Activated CD4-positive, alpha-beta memory T cell treated with anti-CD3 and anti-CD28 coated beads, Interleukin-2, amount 10 ng/mL, durations not matched to agents 7 days and 5 days (primary cell): ENCODE results near the gene ADAM30. TPM values are rescaled to one million over a fixed set of nuclear protein-coding genes. Genes with fewer than 3 reads are reported as not detected.

ENCODE experiments used
- CTCF ChIA-PET: fragments of 350-600 bp; sonication (Branson Sonifier 250); formaldehyde crosslinking; loops from one replicate; lab custom pipeline; 2021; ENCODE audit warnings: antibody characterized with exemption, inconsistent platforms; lab: Charles Lee
- POLR2A ChIA-PET: fragments of 350-600 bp; sonication (Branson Sonifier 250); formaldehyde crosslinking; loops from one replicate; lab custom pipeline; 2021; ENCODE audit warnings: antibody characterized with exemption; lab: Charles Lee
- DNase-seq: peaks from one replicate; pipeline ENCODE4 v3.0.0-alpha.2; 2020
- H3K27ac Mint-ChIP-seq: one replicate; pipeline ENCODE4 v1.8.0; 2021; ENCODE audit warnings: mild to moderate bottlenecking, mixed read lengths
- H3K27me3 Mint-ChIP-seq: one replicate; pipeline ENCODE4 v1.8.0; 2021; ENCODE audit warnings: mixed read lengths
- H3K36me3 Mint-ChIP-seq: one replicate; pipeline ENCODE4 v1.8.0; 2021; ENCODE audit warnings: low read depth, mixed read lengths
- H3K4me1 Mint-ChIP-seq: one replicate; pipeline ENCODE4 v1.8.0; 2021; ENCODE audit warnings: mixed read lengths
- H3K4me3 Mint-ChIP-seq: one replicate; pipeline ENCODE4 v1.8.0; 2021; ENCODE audit warnings: mild to moderate bottlenecking, mixed read lengths
- H3K9me3 Mint-ChIP-seq: one replicate; pipeline ENCODE4 v1.8.0; 2021; ENCODE audit warnings: mixed read lengths
- total RNA-seq, 2 experiments: library from RNA; stranded (reverse); gene quantifications; one replicate each; pipeline ENCODE4 v1.2.3, GENCODE V29; 2021

The ADAM30 gene
- not detected for total RNA-seq

- H3K4me3 Mint-ChIP-seq: no peak within 1 kb of the TSS
- H3K27ac Mint-ChIP-seq: no peak within 1 kb of the TSS
- DNase-seq: no peak
- no peaks in the 10 kb centered on the region for H3K9me3 Mint-ChIP-seq
- H3K36me3 Mint-ChIP-seq: no peaks in the 10 kb centered on the region
- peaks cover 35% of the 10 kb centered on the region for H3K4me1 Mint-ChIP-seq
- CTCF ChIA-PET: no interaction called here
- peaks cover 26% of the 10 kb centered on the region for H3K27me3 Mint-ChIP-seq
- POLR2A ChIA-PET: no interaction called here
These were observed at the start of gene ADAM30 for GRCh38 chr1:119896303-119896702. ADAM30 (minus strand) TSS chr1:119896515; CDS start chr1:119896336, 179 bp downstream.

GRCh38 chr1:119943216-119943615, 46.9 kb upstream of the ADAM30 start:
- no peaks in the 10 kb centered on the region for H3K9me3 Mint-ChIP-seq
- H3K4me1 Mint-ChIP-seq: no peaks in the 10 kb centered on the region
- H3K27me3 Mint-ChIP-seq: no peaks in the 10 kb centered on the region
- DNase-seq: no peak
- H3K36me3 Mint-ChIP-seq: peaks cover 39% of the 10 kb centered on the region
- H3K27ac Mint-ChIP-seq: no peak overlapping the region
- ChIA-PET POLR2A (no interaction called here), CTCF (interaction anchor here (0.5 to 1.2 kb wide), 3 partner anchors 9 to 24 kb away, joined by 3 to 7 read pairs (median 4); no protein-coding TSS in a partner anchor)
- H3K4me3 Mint-ChIP-seq: no peak overlapping the region

- Mint-ChIP-seq H3K27ac (peak overlapping the region; percentile 14), H3K27me3 (no peaks in the 10 kb centered on the region), H3K36me3 (peaks cover 44% of the 10 kb centered on the region), H3K9me3 (no peaks in the 10 kb centered on the region), H3K4me1 (no peaks in the 10 kb centered on the region), H3K4me3 (no peak overlapping the region)
- no peak for DNase-seq
- CTCF ChIA-PET: interaction anchor here (1.2 kb wide), 1 partner anchor 27 kb away, joined by 4 read pairs; no protein-coding TSS in a partner anchor
- POLR2A ChIA-PET: interaction anchor here (1.3 kb wide), 1 partner anchor 9 kb away, joined by 3 read pairs; no protein-coding TSS in a partner anchor
These were observed 45.1 kb upstream of the ADAM30 start for GRCh38 chr1:119941392-119941791.

GRCh38 chr1:119940697-119941096, 44.4 kb upstream of the ADAM30 start:
- H3K4me3 Mint-ChIP-seq: no peak overlapping the region
- ChIA-PET CTCF (interaction anchor here (0.8 to 1.2 kb wide), 3 partner anchors 8 to 27 kb away, joined by 3 to 4 read pairs (median 3); no protein-coding TSS in a partner anchor), POLR2A (interaction anchor here (1.3 kb wide), 1 partner anchor 9 kb away, joined by 3 read pairs; no protein-coding TSS in a partner anchor)
- DNase-seq: no peak
- no peaks in the 10 kb centered on the region for H3K27me3 Mint-ChIP-seq
- no peaks in the 10 kb centered on the region for H3K4me1 Mint-ChIP-seq
- H3K36me3 Mint-ChIP-seq: peaks cover 48% of the 10 kb centered on the region
- no peak overlapping the region for H3K27ac Mint-ChIP-seq
- H3K9me3 Mint-ChIP-seq: no peaks in the 10 kb centered on the region

GRCh38 chr1:119937198-119937597, 40.9 kb upstream of the ADAM30 start:
- H3K4me1 Mint-ChIP-seq: no peaks in the 10 kb centered on the region
- POLR2A ChIA-PET: no interaction called here

GRCh38 chr1:119935915-119936314, 39.6 kb upstream of the ADAM30 start:
- DNase-seq: no peak
- peaks cover 7% of the 10 kb centered on the region for H3K9me3 Mint-ChIP-seq
- POLR2A ChIA-PET: no interaction called here
- H3K36me3 Mint-ChIP-seq: peaks cover 71% of the 10 kb centered on the region
- no peak overlapping the region for H3K4me3 Mint-ChIP-seq
- CTCF ChIA-PET: interaction anchor here (1.5 kb wide), 1 partner anchor 127 kb away, joined by 4 read pairs; no protein-coding TSS in a partner anchor
- no peaks in the 10 kb centered on the region for H3K27me3 Mint-ChIP-seq
- no peaks in the 10 kb centered on the region for H3K4me1 Mint-ChIP-seq
- no peak overlapping the region for H3K27ac Mint-ChIP-seq

More at GRCh38 chr1:119937198-119937597, 40.9 kb upstream of the ADAM30 start:
- H3K9me3 Mint-ChIP-seq: peaks cover 7% of the 10 kb centered on the region
- H3K27me3 Mint-ChIP-seq: no peaks in the 10 kb centered on the region
- no peak overlapping the region for H3K27ac Mint-ChIP-seq
- no peak for DNase-seq
- CTCF ChIA-PET: interaction anchor here (1.1 to 1.2 kb wide), 2 partner anchors 12 to 13 kb away, joined by 3 to 4 read pairs; no protein-coding TSS in a partner anchor
- H3K36me3 Mint-ChIP-seq: peaks cover 80% of the 10 kb centered on the region
- no peak overlapping the region for H3K4me3 Mint-ChIP-seq

- H3K27ac Mint-ChIP-seq: no peak overlapping the region
- no peak overlapping the region for H3K4me3 Mint-ChIP-seq
- H3K4me1 Mint-ChIP-seq: no peaks in the 10 kb centered on the region
- CTCF ChIA-PET: interaction anchor here (1.5 kb wide), 1 partner anchor 126 kb away, joined by 4 read pairs; no protein-coding TSS in a partner anchor
- no peaks in the 10 kb centered on the region for H3K27me3 Mint-ChIP-seq
- POLR2A ChIA-PET: no interaction called here
- H3K9me3 Mint-ChIP-seq: peaks cover 7% of the 10 kb centered on the region
- DNase-seq: no peak
- peaks cover 67% of the 10 kb centered on the region for H3K36me3 Mint-ChIP-seq
These were observed 39.1 kb upstream of the ADAM30 start for GRCh38 chr1:119935373-119935772.

GRCh38 chr1:119933397-119933796, 37.1 kb upstream of the ADAM30 start:
- CTCF ChIA-PET: no interaction called here
- POLR2A ChIA-PET: no interaction called here
- H3K36me3 Mint-ChIP-seq: peaks cover 61% of the 10 kb centered on the region
- H3K4me3 Mint-ChIP-seq: no peak overlapping the region
- H3K27me3 Mint-ChIP-seq: no peaks in the 10 kb centered on the region
- peaks cover 7% of the 10 kb centered on the region for H3K9me3 Mint-ChIP-seq
- no peak for DNase-seq
- no peaks in the 10 kb centered on the region for H3K4me1 Mint-ChIP-seq
- H3K27ac Mint-ChIP-seq: no peak overlapping the region

- Mint-ChIP-seq H3K36me3 (peaks cover 52% of the 10 kb centered on the region), H3K27ac (no peak overlapping the region), H3K4me1 (no peaks in the 10 kb centered on the region), H3K9me3 (peaks cover 7% of the 10 kb centered on the region), H3K27me3 (no peaks in the 10 kb centered on the region), H3K4me3 (no peak overlapping the region)
- DNase-seq: no peak
- CTCF ChIA-PET: no interaction called here
- POLR2A ChIA-PET: no interaction called here
These were observed 33.5 kb upstream of the ADAM30 start for GRCh38 chr1:119929643-119930315.

GRCh38 chr1:119926553-119926952, 30.2 kb upstream of the ADAM30 start:
- Mint-ChIP-seq H3K4me3 (no peak overlapping the region), H3K27me3 (no peaks in the 10 kb centered on the region), H3K36me3 (peaks cover 56% of the 10 kb centered on the region), H3K9me3 (no peaks in the 10 kb centered on the region), H3K27ac (no peak overlapping the region), H3K4me1 (no peaks in the 10 kb centered on the region)
- no peak for DNase-seq
- POLR2A ChIA-PET: interaction anchor here (1.1 kb wide), 1 partner anchor 28 kb away, joined by 3 read pairs; no protein-coding TSS in a partner anchor
- CTCF ChIA-PET: no interaction called here

GRCh38 chr1:119924948-119925898, 28.9 kb upstream of the ADAM30 start:
- Mint-ChIP-seq H3K36me3 (peaks cover 64% of the 10 kb centered on the region), H3K27ac (no peak overlapping the region), H3K27me3 (no peaks in the 10 kb centered on the region), H3K4me3 (no peak overlapping the region), H3K4me1 (no peaks in the 10 kb centered on the region), H3K9me3 (no peaks in the 10 kb centered on the region)
- ChIA-PET CTCF (no interaction called here), POLR2A (no interaction called here)
- DNase-seq: no peak

- peaks cover 87% of the 10 kb centered on the region for H3K36me3 Mint-ChIP-seq
- no peaks in the 10 kb centered on the region for H3K27me3 Mint-ChIP-seq
- H3K27ac Mint-ChIP-seq: no peak overlapping the region
- no peak overlapping the region for H3K4me3 Mint-ChIP-seq
- no peaks in the 10 kb centered on the region for H3K4me1 Mint-ChIP-seq
- no peak for DNase-seq
- ChIA-PET POLR2A (no interaction called here), CTCF (interaction anchor here (1.0 kb wide), 1 partner anchor 29 kb away, joined by 4 read pairs; no protein-coding TSS in a partner anchor)
- H3K9me3 Mint-ChIP-seq: no peaks in the 10 kb centered on the region
These were observed 24.0 kb upstream of the ADAM30 start for GRCh38 chr1:119920104-119920968.
